Mammary epithelial cell (primary cell): ENCODE data around the gene TFIP11.

Source experiments
- EZH2 ChIP-seq: IDR thresholded peaks from 2 replicates; pipeline ENCODE4 v1.6.1; 2012; ENCODE audit warnings: low read length, inconsistent platforms, borderline replicate concordance
- TF ChIP-seq, protein P1 (sequence below), 2 donors: IDR thresholded peaks in 1 of 2; conservative IDR thresholded peaks in 1 of 2; 2 replicates each; pipeline ENCODE4 v1.5.1; 2011 to 2012; ENCODE audit warnings: inconsistent platforms in 2 of 2, low read length in 2 of 2, mild to moderate bottlenecking in 2 of 2, control low read depth in 1 of 2, low read depth in 1 of 2; ENCODE audit not compliant: insufficient read depth in 1 of 2; ENCODE audit errors: extremely low read depth in 1 of 2

DNA sequence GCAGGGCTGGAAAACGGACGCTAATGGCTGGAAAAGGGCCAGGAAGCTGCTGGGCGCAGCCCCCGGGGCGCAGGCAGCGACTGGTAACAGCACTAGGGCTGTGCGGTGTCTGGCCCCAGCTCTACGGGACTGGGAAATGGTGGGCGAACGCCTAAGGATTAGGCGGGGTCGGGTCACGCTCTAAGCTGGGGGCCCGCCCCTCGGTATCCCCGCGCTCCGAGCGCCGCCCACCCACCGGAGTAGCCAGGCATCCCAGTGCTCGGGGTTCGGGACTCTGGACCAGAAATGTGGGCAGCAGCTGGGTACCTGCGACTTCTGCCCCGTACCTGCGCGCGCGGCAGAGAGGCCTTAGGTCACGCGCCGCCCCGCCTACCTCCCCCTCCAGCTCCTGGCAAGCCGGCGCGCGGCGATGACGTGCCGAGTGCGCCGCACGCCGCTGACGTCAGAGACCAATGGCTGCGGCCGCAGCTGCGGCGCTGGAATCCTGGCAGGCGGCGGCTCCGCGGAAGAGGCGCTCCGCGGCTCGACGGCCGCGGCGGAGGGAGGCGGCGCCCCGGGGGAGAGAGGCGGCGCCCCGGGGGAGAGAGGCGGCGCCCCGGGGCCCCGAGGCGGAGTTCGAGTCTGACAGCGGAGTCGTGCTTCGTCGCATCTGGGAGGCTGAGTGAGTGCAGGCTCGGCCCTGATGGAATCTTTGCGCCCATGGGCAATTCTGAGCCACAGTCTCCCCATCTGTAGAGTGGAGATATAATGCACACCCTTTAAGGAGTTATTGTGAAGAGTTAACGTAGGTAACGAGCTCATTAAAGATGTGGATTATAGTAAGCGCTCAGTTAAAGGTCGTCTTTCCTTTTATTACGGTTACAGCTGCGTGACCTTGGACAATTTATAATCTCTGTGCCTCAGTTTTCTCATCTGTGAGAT lies 28.6 kb downstream of the TFIP11 start, which contains the start of the genes HPS4 and SRRD:
- TF ChIP-seq, protein P1, sequence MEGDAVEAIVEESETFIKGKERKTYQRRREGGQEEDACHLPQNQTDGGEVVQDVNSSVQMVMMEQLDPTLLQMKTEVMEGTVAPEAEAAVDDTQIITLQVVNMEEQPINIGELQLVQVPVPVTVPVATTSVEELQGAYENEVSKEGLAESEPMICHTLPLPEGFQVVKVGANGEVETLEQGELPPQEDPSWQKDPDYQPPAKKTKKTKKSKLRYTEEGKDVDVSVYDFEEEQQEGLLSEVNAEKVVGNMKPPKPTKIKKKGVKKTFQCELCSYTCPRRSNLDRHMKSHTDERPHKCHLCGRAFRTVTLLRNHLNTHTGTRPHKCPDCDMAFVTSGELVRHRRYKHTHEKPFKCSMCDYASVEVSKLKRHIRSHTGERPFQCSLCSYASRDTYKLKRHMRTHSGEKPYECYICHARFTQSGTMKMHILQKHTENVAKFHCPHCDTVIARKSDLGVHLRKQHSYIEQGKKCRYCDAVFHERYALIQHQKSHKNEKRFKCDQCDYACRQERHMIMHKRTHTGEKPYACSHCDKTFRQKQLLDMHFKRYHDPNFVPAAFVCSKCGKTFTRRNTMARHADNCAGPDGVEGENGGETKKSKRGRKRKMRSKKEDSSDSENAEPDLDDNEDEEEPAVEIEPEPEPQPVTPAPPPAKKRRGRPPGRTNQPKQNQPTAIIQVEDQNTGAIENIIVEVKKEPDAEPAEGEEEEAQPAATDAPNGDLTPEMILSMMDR (conservative IDR thresholded peaks at IDR 0.05 in 1 of 2, IDR thresholded peaks at IDR 0.05 in 1 of 2; ENCODE audit: extremely low read depth in 1 of 2, insufficient read depth in 1 of 2, low read depth in 1 of 2, low read length in 2 of 2), result no peak
- TF ChIP-seq EZH2, result no peak
